HepG2 (cell line): Measurements from ENCODE around the gene ZNF771. TPM values are rescaled to one million over a fixed set of nuclear protein-coding genes. Genes with fewer than 3 reads are reported as not detected.
A peak's percentile ranks its signal among the peaks of the same experiment; 100 is the strongest.

ENCODE experiments used
- CCAR2 ChIP-seq: fragments of 200-400 bp; formaldehyde crosslinking; optimal IDR thresholded peaks from 2 replicates; pipeline ENCODE3; 2018; ENCODE audit warnings: low read depth, mild to moderate bottlenecking, low read length, moderate library complexity
- CREB1 ChIP-seq, 2 experiments: fragments of 450-650 bp in 1 of 2; IDR thresholded peaks; 2 replicates each; pipeline ENCODE4 v1.6.1; 2016 to 2017; ENCODE audit warnings: control low read depth in 1 of 2, mild to moderate bottlenecking in 1 of 2, missing compliant biosample characterization in 1 of 2, missing genetic modification characterization in 1 of 2
- DNMT1 ChIP-seq: sonication (generic); formaldehyde crosslinking; IDR thresholded peaks from 2 replicates; pipeline ENCODE4 v1.5.1; 2020; ENCODE audit warnings: mild to moderate bottlenecking, missing genetic modification reagents
- HMG20B ChIP-seq: conservative IDR thresholded peaks from 2 replicates; pipeline ENCODE4 v1.6.1; 2016; ENCODE audit warnings: missing genetic modification reagents, missing compliant biosample characterization
- JDP2 ChIP-seq: sonication (generic); formaldehyde crosslinking; IDR thresholded peaks from 2 replicates; pipeline ENCODE4 v1.8.1; 2022; ENCODE audit warnings: missing genetic modification reagents, borderline replicate concordance
- KLF9 ChIP-seq: IDR thresholded peaks from 2 replicates; pipeline ENCODE4 v1.6.1; 2016; ENCODE audit warnings: low read depth
- MTF1 ChIP-seq: sonication (generic); formaldehyde crosslinking; IDR thresholded peaks from 2 replicates; pipeline ENCODE4 v1.5.0; 2020; ENCODE audit warnings: missing genetic modification reagents
- NFATC3 ChIP-seq: sonication (generic); formaldehyde crosslinking; IDR thresholded peaks from 2 replicates; pipeline ENCODE4 v1.5.1; 2020; ENCODE audit warnings: mild to moderate bottlenecking, missing genetic modification reagents
- NFE2 ChIP-seq: sonication (generic); formaldehyde crosslinking; IDR thresholded peaks from 2 replicates; pipeline ENCODE4 v1.4.0; 2020; ENCODE audit warnings: missing genetic modification reagents
- NFE2L2 ChIP-seq: fragments of 150-350 bp; IDR thresholded peaks from 2 replicates; pipeline ENCODE4 v1.6.1; 2014; ENCODE audit warnings: low read length
- NFIB ChIP-seq: sonication (generic); formaldehyde crosslinking; IDR thresholded peaks from 2 replicates; pipeline ENCODE4 v1.9.0; 2021; ENCODE audit warnings: missing genetic modification reagents, mild to moderate bottlenecking, borderline replicate concordance
- PAX8 ChIP-seq: sonication (generic); formaldehyde crosslinking; IDR thresholded peaks from 2 replicates; pipeline ENCODE4 v1.8.0; 2022; ENCODE audit warnings: mild to moderate bottlenecking, missing genetic modification reagents, borderline replicate concordance
- PHF5A ChIP-seq: IDR thresholded peaks from one replicate; pipeline ENCODE4 v1.6.1; 2018; ENCODE audit warnings: low read depth, missing genetic modification reagents; ENCODE audit not compliant: unreplicated experiment
- POGZ ChIP-seq: sonication (generic); formaldehyde crosslinking; IDR thresholded peaks from 2 replicates; pipeline ENCODE4 v1.4.0; 2020; ENCODE audit warnings: mild to moderate bottlenecking, missing genetic modification reagents
- RBAK ChIP-seq: sonication (generic); formaldehyde crosslinking; IDR thresholded peaks from 2 replicates; pipeline ENCODE4 v1.5.1; 2020; ENCODE audit warnings: mild to moderate bottlenecking, missing genetic modification reagents
- SIX4 ChIP-seq: sonication (generic); formaldehyde crosslinking; IDR thresholded peaks from 2 replicates; pipeline ENCODE4 v1.4.0; 2020; ENCODE audit warnings: missing genetic modification reagents
- SOX5 ChIP-seq: IDR thresholded peaks from 2 replicates; pipeline ENCODE4 v1.6.1; 2016; ENCODE audit warnings: borderline replicate concordance
- ZBTB38 ChIP-seq: sonication (generic); formaldehyde crosslinking; IDR thresholded peaks from 2 replicates; pipeline ENCODE4 v1.5.1; 2020; ENCODE audit warnings: mild to moderate bottlenecking, missing genetic modification reagents
- ZBTB8A ChIP-seq: sonication (generic); formaldehyde crosslinking; IDR thresholded peaks from 2 replicates; pipeline ENCODE4 v1.4.0; 2020; ENCODE audit warnings: mild to moderate bottlenecking, low read depth, missing genetic modification reagents, borderline replicate concordance
- ZNF431 ChIP-seq: sonication (generic); formaldehyde crosslinking; IDR thresholded peaks from 2 replicates; pipeline ENCODE4 v1.9.0; 2022; ENCODE audit warnings: missing genetic modification reagents, low read depth, mild to moderate bottlenecking, borderline replicate concordance
- ZNF572 ChIP-seq: sonication (generic); formaldehyde crosslinking; IDR thresholded peaks from 2 replicates; pipeline ENCODE4 v1.5.1; 2020; ENCODE audit warnings: mild to moderate bottlenecking, missing genetic modification reagents
- ZSCAN20 ChIP-seq: sonication (generic); formaldehyde crosslinking; IDR thresholded peaks from 2 replicates; pipeline ENCODE4 v1.4.0; 2020; ENCODE audit warnings: missing genetic modification reagents, mild to moderate bottlenecking, borderline replicate concordance
- polyA plus RNA-seq, 8 experiments: library from polyadenylated mRNA; depleted of rRNA in 3 of 8; stranded (reverse) in 7 of 8; unstranded in 1 of 8; fragments of >200 nt; fragmentation: Illumina TruSeq in 4 of 8; extraction: Trizol in 4 of 8; gene quantifications; 2 replicates each; pipeline versions ENCODE4 v1.2.1 to v1.2.3, GENCODE V29; 2011 to 2016; ENCODE audit warnings: low read depth in 4 of 8, missing spikeins in 1 of 8, mixed read lengths in 1 of 8; ENCODE audit not compliant: insufficient read depth in 1 of 8
- total RNA-seq, 5 experiments: library from RNA; depleted of rRNA; stranded (reverse); fragments of >200 nt; fragmentation: Illumina TruSeq; extraction: Trizol; gene quantifications; 2 replicates each; pipeline ENCODE4 v1.2.3, GENCODE V29; 2016; ENCODE audit warnings: low read depth in 1 of 5
- TF ChIP-seq, protein P1 (sequence below): sonication (generic); formaldehyde crosslinking; IDR thresholded peaks from 2 replicates; pipeline ENCODE4 v1.4.0; 2020; ENCODE audit warnings: missing genetic modification reagents, low read depth, mild to moderate bottlenecking, borderline replicate concordance
- TF ChIP-seq, protein P2 (sequence below): sonication (generic); formaldehyde crosslinking; IDR thresholded peaks from 2 replicates; pipeline ENCODE4 v1.8.0; 2022; ENCODE audit warnings: mild to moderate bottlenecking, missing genetic modification reagents, moderate library complexity
- TF ChIP-seq, protein P3 (sequence below): IDR thresholded peaks from 2 replicates; pipeline ENCODE4 v1.6.1; 2016; ENCODE audit warnings: missing biosample characterization, missing genetic modification reagents, low read depth
- TF ChIP-seq, protein P4 (sequence below): IDR thresholded peaks from 2 replicates; pipeline ENCODE4 v1.6.1; 2018; ENCODE audit warnings: missing genetic modification reagents, mild to moderate bottlenecking, missing compliant biosample characterization

The ZNF771 gene
- total and polyA plus RNA-seq, 2 of the 13 experiments (the other 11 are each of a cell fraction or from before 2014, with no cell fraction given) = 5.0 to 11.8 TPM

DNA sequence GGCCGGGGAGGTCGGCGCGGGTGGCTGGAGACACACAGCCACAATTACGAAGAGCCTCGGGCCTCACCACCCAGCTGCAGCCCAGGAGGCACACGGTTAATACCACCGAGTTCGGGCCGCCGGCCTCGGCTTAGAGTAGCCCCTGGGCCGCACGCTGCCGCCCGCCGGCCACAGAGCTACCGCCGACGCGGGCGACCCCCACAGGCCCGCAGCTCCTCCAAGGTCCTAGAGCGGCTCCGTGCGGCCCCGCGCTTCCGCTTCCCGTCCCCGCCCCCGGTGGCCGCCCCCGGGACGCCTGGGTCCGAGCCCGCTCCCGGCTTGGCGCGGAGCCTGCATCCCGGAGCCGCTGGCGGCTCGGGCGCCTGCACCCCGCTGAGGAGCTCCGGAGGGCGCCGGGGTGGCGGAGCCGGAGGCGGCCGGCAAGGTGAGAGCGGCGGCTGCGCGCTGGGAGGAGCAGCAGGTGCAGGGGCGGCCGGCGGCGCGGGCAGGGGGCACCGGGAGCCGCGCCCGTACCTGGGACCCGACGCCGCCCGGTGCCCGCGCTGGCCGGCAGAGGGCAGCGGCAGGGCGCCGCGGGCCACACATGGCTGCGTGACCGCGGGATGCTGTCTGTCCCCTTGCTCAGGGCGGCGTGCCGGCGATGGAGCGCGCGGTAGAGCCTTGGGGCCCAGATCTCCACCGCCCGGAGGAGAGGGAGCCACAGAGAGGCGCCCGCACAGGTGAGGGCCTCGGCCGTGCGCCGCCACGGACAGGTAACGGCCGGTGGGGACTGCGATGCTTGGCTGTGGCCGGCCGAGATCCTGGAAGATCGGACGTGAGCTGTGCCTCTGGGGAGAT is 12.0 kb upstream of the ZNF771 start, which contains the start of gene ZNF48 (continued):
- TF ChIP-seq CCAR2 (peak; percentile 53), NFATC3 (CRISPR knock-in tag) (no peak), ZNF431 (CRISPR knock-in tag) (no peak; the same call in none of the 2 replicates), JDP2 (CRISPR knock-in tag) (peak; percentile 31; the same call in 1 of the 2 replicates), MTF1 (CRISPR knock-in tag) (no peak), SIX4 (CRISPR knock-in tag) (no peak), PHF5A (CRISPR knock-in tag) (no peak), NFE2L2 (no peak), CREB1 (IDR thresholded peaks at IDR 0.05) (peak; percentile 54; the same call in 1 of the 2 replicates), CREB1 (CRISPR knock-in tag; IDR thresholded peaks at IDR 0.05) (no peak), SOX5 (CRISPR knock-in tag) (peak; percentile 61), HMG20B (CRISPR knock-in tag) (no peak), KLF9 (CRISPR knock-in tag) (no peak), RBAK (CRISPR knock-in tag) (no peak), PAX8 (peak; percentile 90), ZNF572 (CRISPR knock-in tag) (no peak), ZBTB8A (CRISPR knock-in tag) (no peak), DNMT1 (no peak; the same call in 1 of the 2 replicates), POGZ (CRISPR knock-in tag) (no peak; the same call in 1 of the 2 replicates), ZSCAN20 (CRISPR knock-in tag) (0 out of 2 replicates have a peak, but pooled peaks have one; percentile 63), NFE2 (CRISPR knock-in tag) (no peak), NFIB (no peak), ZBTB38 (CRISPR knock-in tag) (peak; percentile 56)
- TF ChIP-seq, protein P1, sequence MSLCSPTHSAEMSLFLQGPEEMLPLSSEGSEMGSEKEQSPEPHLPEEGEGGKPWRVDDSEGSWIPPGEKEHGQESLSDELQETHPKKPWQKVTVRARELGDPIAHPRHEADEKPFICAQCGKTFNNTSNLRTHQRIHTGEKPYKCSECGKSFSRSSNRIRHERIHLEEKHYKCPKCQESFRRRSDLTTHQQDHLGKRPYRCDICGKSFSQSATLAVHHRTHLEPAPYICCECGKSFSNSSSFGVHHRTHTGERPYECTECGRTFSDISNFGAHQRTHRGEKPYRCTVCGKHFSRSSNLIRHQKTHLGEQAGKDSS (CRISPR knock-in tag) = no peak; the same call in 1 of the 2 replicates
- TF ChIP-seq, protein P2, sequence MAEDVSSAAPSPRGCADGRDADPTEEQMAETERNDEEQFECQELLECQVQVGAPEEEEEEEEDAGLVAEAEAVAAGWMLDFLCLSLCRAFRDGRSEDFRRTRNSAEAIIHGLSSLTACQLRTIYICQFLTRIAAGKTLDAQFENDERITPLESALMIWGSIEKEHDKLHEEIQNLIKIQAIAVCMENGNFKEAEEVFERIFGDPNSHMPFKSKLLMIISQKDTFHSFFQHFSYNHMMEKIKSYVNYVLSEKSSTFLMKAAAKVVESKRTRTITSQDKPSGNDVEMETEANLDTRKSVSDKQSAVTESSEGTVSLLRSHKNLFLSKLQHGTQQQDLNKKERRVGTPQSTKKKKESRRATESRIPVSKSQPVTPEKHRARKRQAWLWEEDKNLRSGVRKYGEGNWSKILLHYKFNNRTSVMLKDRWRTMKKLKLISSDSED = 0 out of 2 replicates have a peak, but pooled peaks have one; percentile 58
- TF ChIP-seq, protein P3, sequence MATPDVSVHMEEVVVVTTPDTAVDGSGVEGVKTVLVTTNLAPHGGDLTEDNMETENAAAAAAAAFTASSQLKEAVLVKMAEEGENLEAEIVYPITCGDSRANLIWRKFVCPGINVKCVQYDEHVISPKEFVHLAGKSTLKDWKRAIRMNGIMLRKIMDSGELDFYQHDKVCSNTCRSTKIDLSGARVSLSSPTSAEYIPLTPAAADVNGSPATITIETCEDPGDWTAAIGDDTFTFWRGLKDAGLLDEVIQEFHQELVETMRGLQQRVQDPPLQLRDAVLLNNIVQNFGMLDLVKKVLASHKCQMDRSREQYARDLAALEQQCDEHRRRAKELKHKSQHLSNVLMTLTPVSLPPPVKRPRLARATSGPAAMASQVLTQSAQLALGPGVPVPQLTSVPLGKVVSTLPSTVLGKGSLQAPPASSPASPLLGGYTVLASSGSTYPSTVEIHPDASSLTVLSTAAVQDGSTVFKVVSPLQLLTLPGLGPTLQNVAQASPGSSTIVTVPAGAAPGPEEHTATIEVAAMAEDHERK (CRISPR knock-in tag) = peak; percentile 57; the same call in 1 of the 2 replicates
- TF ChIP-seq, protein P4, sequence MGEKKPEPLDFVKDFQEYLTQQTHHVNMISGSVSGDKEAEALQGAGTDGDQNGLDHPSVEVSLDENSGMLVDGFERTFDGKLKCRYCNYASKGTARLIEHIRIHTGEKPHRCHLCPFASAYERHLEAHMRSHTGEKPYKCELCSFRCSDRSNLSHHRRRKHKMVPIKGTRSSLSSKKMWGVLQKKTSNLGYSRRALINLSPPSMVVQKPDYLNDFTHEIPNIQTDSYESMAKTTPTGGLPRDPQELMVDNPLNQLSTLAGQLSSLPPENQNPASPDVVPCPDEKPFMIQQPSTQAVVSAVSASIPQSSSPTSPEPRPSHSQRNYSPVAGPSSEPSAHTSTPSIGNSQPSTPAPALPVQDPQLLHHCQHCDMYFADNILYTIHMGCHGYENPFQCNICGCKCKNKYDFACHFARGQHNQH (CRISPR knock-in tag) = peak; percentile 36
